ENCODE data around the gene PHACTR2. TPM values are rescaled to one million over a fixed set of nuclear protein-coding genes. Genes with fewer than 3 reads are reported as not detected.
"Not testable (repeated sequence)": the region's sequence is repeated elsewhere in the genome, so short reads cannot be mapped to it uniquely, and the experiment has no call there.

The PHACTR2 gene
- total RNA-seq (2014; rRNA removed; shearing (Covaris generic)): 21.3 and 32.0 TPM in 2 replicates

GRCh38 chr6:143677891-143678791, at the start of gene PHACTR2:
TSS of gene PHACTR2 (plus strand) at chr6:143677965. CDS start at chr6:143678164, 199 bp downstream.
- DNase-seq (ENCODE audit: low read depth): peak; percentile 85

- DNase-seq (ENCODE audit: low read depth): peak; percentile 37
These were observed 48.4 kb upstream of the PHACTR2 start for GRCh38 chr6:143629104-143630080.

GRCh38 chr6:143631196-143631595, 46.6 kb upstream of the PHACTR2 start:
- DNase-seq (ENCODE audit: low read depth): not testable (repeated sequence)

GRCh38 chr6:143632894-143633293, 44.9 kb upstream of the PHACTR2 start:
- DNase-seq (ENCODE audit: low read depth): no peak

GRCh38 chr6:143634486-143634885, 43.3 kb upstream of the PHACTR2 start:
- peak; percentile 73 for DNase-seq (ENCODE audit: low read depth)

GRCh38 chr6:143637691-143638090, 40.1 kb upstream of the PHACTR2 start:
- no peak for DNase-seq (ENCODE audit: low read depth)

GRCh38 chr6:143642403-143642802, 35.4 kb upstream of the PHACTR2 start:
- peak; percentile 16 for DNase-seq (ENCODE audit: low read depth)

GRCh38 chr6:143647191-143647590, 30.6 kb upstream of the PHACTR2 start:
- DNase-seq (ENCODE audit: low read depth): no peak

GRCh38 chr6:143647732-143648131, 30.0 kb upstream of the PHACTR2 start:
- DNase-seq (ENCODE audit: low read depth): no peak

- not testable (repeated sequence) for DNase-seq (ENCODE audit: low read depth)
These were observed 28.4 kb upstream of the PHACTR2 start for GRCh38 chr6:143649319-143649718.

GRCh38 chr6:143651328-143651727, 26.4 kb upstream of the PHACTR2 start:
- DNase-seq (ENCODE audit: low read depth): not testable (repeated sequence)

- no peak for DNase-seq (ENCODE audit: low read depth)
These were observed 24.9 kb upstream of the PHACTR2 start for GRCh38 chr6:143652841-143653331.

- no peak for DNase-seq (ENCODE audit: low read depth)
These were observed 22.2 kb upstream of the PHACTR2 start for GRCh38 chr6:143655541-143655940.

- no peak for DNase-seq (ENCODE audit: low read depth)
These were observed 21.7 kb upstream of the PHACTR2 start for GRCh38 chr6:143656026-143656425.

GRCh38 chr6:143657809-143658208, 20.0 kb upstream of the PHACTR2 start:
- no peak for DNase-seq (ENCODE audit: low read depth)

- DNase-seq (ENCODE audit: low read depth): not testable (repeated sequence)
These were observed 17.6 kb upstream of the PHACTR2 start for GRCh38 chr6:143660170-143660569.

- DNase-seq (ENCODE audit: low read depth): no peak
These were observed 13.6 kb upstream of the PHACTR2 start for GRCh38 chr6:143664171-143664570.

- DNase-seq (ENCODE audit: low read depth): not testable (repeated sequence)
These were observed 11.8 kb upstream of the PHACTR2 start for GRCh38 chr6:143666007-143666406.

- not testable (repeated sequence) for DNase-seq (ENCODE audit: low read depth)
These were observed 8.3 kb upstream of the PHACTR2 start for GRCh38 chr6:143669483-143669882.

- DNase-seq (ENCODE audit: low read depth): peak; percentile 92
These were observed 4.1 kb upstream of the PHACTR2 start for GRCh38 chr6:143673669-143674068.

GRCh38 chr6:143674483-143675381, 3.0 kb upstream of the PHACTR2 start:
- no peak for DNase-seq (ENCODE audit: low read depth)

All from M059J (cell line).